Keratinocyte (primary cell): ENCODE measurements around the gene PANX2. TPM values are rescaled to one million over a fixed set of nuclear protein-coding genes. Genes with fewer than 3 reads are reported as not detected.

Source experiments
- DNase-seq: peaks from one replicate; pipeline ENCODE4 v3.0.0-alpha.2; 2011; ENCODE audit warnings: low read depth, missing footprints, low spot score
- FAIRE-seq: peaks from 2 replicates; lab custom pipeline; 2011; peaks lifted over from hg19 to GRCh38; lab: Jason Lieb, UNC
- H2AFZ ChIP-seq: 2 replicates; pipeline ENCODE4 v1.6.0; 2012; ENCODE audit warnings: low read length, control low read depth, inconsistent platforms; ENCODE audit not compliant: control insufficient read depth
- H3K27ac ChIP-seq: 2 replicates; pipeline ENCODE4 v1.5.1; 2011; ENCODE audit warnings: low read length; ENCODE audit not compliant: control insufficient read depth, insufficient read depth
- H3K27me3 ChIP-seq: 3 replicates; pipeline ENCODE4 v1.6.0; 2011; ENCODE audit warnings: low read length; ENCODE audit not compliant: control insufficient read depth, insufficient read depth; ENCODE audit errors: extremely low read depth
- H3K36me3 ChIP-seq, 2 experiments: 2 replicates in 1 of 2; 3 replicates in 1 of 2; pipeline ENCODE4 v1.5.1; 2011; ENCODE audit warnings: low read length in 2 of 2, mild to moderate bottlenecking in 1 of 2; ENCODE audit not compliant: control insufficient read depth in 2 of 2, insufficient read depth in 2 of 2; ENCODE audit errors: extremely low read depth in 1 of 2
- H3K4me1 ChIP-seq: 3 replicates; pipeline ENCODE4 v1.5.1; 2011; ENCODE audit warnings: low read length; ENCODE audit not compliant: control insufficient read depth, insufficient read depth; ENCODE audit errors: extremely low read depth
- H3K4me2 ChIP-seq: 3 replicates; pipeline ENCODE4 v1.6.0; 2011; ENCODE audit warnings: low read depth, low read length; ENCODE audit not compliant: control insufficient read depth, insufficient read depth; ENCODE audit errors: extremely low read depth
- H3K4me3 ChIP-seq, 3 experiments: fragments of 200-600 bp in 1 of 3; sonication (generic) in 1 of 3; 2 replicates in 2 of 3; 3 replicates in 1 of 3; pipeline ENCODE4 v1.5.1; 2011 to 2016; ENCODE audit warnings: low read length in 3 of 3, mild to moderate bottlenecking in 3 of 3, control low read depth in 2 of 3, inconsistent platforms in 1 of 3, low read depth in 1 of 3, mixed read lengths in 1 of 3, mixed run types in 1 of 3, moderate library complexity in 1 of 3; ENCODE audit not compliant: control insufficient read depth in 2 of 3, insufficient read depth in 2 of 3; ENCODE audit errors: extremely low read depth in 1 of 3
- H3K79me2 ChIP-seq: 2 replicates; pipeline ENCODE4 v1.6.0; 2012; ENCODE audit warnings: low read length; ENCODE audit not compliant: control insufficient read depth, insufficient read depth
- H3K9ac ChIP-seq: 3 replicates; pipeline ENCODE4 v1.6.0; 2011; ENCODE audit warnings: low read length; ENCODE audit not compliant: control insufficient read depth, insufficient read depth; ENCODE audit errors: extremely low read depth
- H3K9me1 ChIP-seq: 3 replicates; pipeline ENCODE4 v1.6.0; 2011; ENCODE audit warnings: low read length; ENCODE audit not compliant: control insufficient read depth, insufficient read depth; ENCODE audit errors: extremely low read depth
- H3K9me3 ChIP-seq: 2 replicates; pipeline ENCODE4 v1.5.1; 2012; ENCODE audit warnings: low read depth, low read length; ENCODE audit not compliant: control insufficient read depth
- H4K20me1 ChIP-seq: 3 replicates; pipeline ENCODE4 v1.6.0; 2011; ENCODE audit warnings: low read length; ENCODE audit not compliant: control insufficient read depth, insufficient read depth; ENCODE audit errors: extremely low read depth
- EZH2 ChIP-seq: IDR thresholded peaks from one replicate; pipeline ENCODE4 v1.6.1; 2012; ENCODE audit warnings: inconsistent platforms, mild to moderate bottlenecking, low read length, moderate library complexity
- dilution Hi-C: fragments of 300-500 bp; cut with MboI; formaldehyde crosslinking; loops from one replicate; pipeline ENCODE4 v1.7.0; 2020; ENCODE audit warnings: low sequenced_read_pairs; ENCODE audit not compliant: extremely low pct_ligation_motif_present
- polyA plus RNA-seq, 5 experiments: library from polyadenylated mRNA; depleted of rRNA in 3 of 5; stranded (reverse) in 3 of 5; stranded (forward) in 1 of 5; unstranded in 1 of 5; fragments of >200 nt; gene quantifications; 1 replicate in 1 of 5; 2 replicates in 3 of 5; 3 replicates in 1 of 5; pipeline versions ENCODE4 v1.2.1 to v1.2.3, GENCODE V29; 2011 to 2012; ENCODE audit warnings: missing spikeins in 2 of 5, low read depth in 1 of 5, low replicate concordance in 1 of 5
- TF ChIP-seq, protein P1 (sequence below), 3 experiments: IDR thresholded peaks in 1 of 3; conservative IDR thresholded peaks in 1 of 3; optimal IDR thresholded peaks in 1 of 3; 2 replicates in 2 of 3; 3 replicates in 1 of 3; pipeline versions ENCODE3 to v1.5.1; 2011; ENCODE audit warnings: low read length in 3 of 3, mild to moderate bottlenecking in 3 of 3, moderate library complexity in 2 of 3, control low read depth in 1 of 3, inconsistent platforms in 1 of 3; ENCODE audit not compliant: insufficient read depth in 2 of 3; ENCODE audit errors: extremely low read depth in 1 of 3

PANX2 gene
- polyA plus RNA-seq, 1 donor (not counting 4 experiments of a cell fraction or from before 2014, with no cell fraction given), result 0.22 TPM

- H3K4me2 ChIP-seq, result no peak overlapping the region
- peaks cover 2% of the 10 kb centered on the region for H3K9me3 ChIP-seq
- H2AFZ ChIP-seq, result no peak overlapping the region
- FAIRE-seq, result no peak
- no peaks in the 10 kb centered on the region for H3K9me1 ChIP-seq
- no peak for DNase-seq
- H3K79me2 ChIP-seq, result no peaks in the 10 kb centered on the region
- H3K9ac ChIP-seq, result no peak overlapping the region
- peaks cover 9% of the 10 kb centered on the region for H3K27me3 ChIP-seq
- no peak overlapping the region for H3K4me3 ChIP-seq
- H3K4me1 ChIP-seq, result no peaks in the 10 kb centered on the region
- H4K20me1 ChIP-seq, result no peaks in the 10 kb centered on the region
- TF ChIP-seq EZH2, result no peak
- TF ChIP-seq, protein P1, sequence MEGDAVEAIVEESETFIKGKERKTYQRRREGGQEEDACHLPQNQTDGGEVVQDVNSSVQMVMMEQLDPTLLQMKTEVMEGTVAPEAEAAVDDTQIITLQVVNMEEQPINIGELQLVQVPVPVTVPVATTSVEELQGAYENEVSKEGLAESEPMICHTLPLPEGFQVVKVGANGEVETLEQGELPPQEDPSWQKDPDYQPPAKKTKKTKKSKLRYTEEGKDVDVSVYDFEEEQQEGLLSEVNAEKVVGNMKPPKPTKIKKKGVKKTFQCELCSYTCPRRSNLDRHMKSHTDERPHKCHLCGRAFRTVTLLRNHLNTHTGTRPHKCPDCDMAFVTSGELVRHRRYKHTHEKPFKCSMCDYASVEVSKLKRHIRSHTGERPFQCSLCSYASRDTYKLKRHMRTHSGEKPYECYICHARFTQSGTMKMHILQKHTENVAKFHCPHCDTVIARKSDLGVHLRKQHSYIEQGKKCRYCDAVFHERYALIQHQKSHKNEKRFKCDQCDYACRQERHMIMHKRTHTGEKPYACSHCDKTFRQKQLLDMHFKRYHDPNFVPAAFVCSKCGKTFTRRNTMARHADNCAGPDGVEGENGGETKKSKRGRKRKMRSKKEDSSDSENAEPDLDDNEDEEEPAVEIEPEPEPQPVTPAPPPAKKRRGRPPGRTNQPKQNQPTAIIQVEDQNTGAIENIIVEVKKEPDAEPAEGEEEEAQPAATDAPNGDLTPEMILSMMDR (optimal IDR thresholded peaks at IDR 0.05 in 1 of 3, IDR thresholded peaks at IDR 0.05 in 1 of 3, conservative IDR thresholded peaks at IDR 0.05 in 1 of 3; ENCODE audit: extremely low read depth in 1 of 3, insufficient read depth in 2 of 3, low read length in 3 of 3), result no peak
- dilution Hi-C loops, result no loop called here
- H3K27ac ChIP-seq, result no peak overlapping the region
- H3K36me3 ChIP-seq, result no peaks in the 10 kb centered on the region
These were observed 41.3 kb upstream of the PANX2 start for GRCh38 chr22:50129121-50129736.

DNA sequence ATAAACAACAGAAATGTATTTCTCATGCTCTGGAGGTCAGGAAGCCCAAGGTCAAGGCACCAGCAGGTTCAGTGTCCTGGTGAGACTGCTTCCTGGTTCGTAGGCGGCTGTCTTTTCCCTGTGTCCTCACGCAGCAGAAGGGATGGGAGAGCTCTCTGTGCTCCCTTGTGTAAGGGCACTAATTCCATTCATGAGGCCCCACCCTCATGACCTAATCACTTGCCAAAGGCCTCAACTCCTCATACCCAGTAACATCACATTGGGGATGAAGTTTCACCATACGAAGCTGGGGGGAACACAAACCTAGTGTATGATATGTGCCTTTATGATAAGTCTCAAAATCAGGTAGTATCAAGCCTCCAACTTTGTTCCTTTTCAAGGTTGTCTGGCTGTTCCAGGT, 38.6 kb upstream of the PANX2 start:
- no peak overlapping the region for H3K9ac ChIP-seq
- no peak for TF ChIP-seq EZH2
- no peak overlapping the region for H3K4me3 ChIP-seq

DNA sequence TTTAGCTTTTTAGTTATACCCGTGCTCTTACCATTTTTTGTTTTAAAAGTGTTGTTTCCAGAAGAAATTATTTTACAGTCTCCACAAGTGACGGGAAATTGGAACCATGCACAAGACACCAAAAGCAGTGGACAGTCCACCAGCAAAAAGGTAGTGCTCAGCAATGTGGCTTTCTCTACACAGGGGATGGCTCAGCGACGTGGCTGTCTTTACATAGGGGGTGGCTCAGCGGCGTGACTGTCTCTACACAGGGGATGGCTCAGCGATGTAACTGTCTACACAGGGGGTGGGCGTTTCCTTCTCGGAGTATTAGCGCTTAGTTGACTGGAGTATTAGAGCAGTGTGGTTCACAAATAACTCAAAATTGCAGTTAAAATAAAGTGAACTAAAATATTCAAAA, 36.0 kb upstream of the PANX2 start:
- Histone ChIP-seq H3K4me1 (no peaks in the 10 kb centered on the region), H3K9me1 (no peaks in the 10 kb centered on the region), H3K36me3 (no peaks in the 10 kb centered on the region), H3K79me2 (no peaks in the 10 kb centered on the region), H3K9me3 (peaks cover 2% of the 10 kb centered on the region), H3K27ac (no peak overlapping the region), H3K4me2 (no peak overlapping the region), H3K27me3 (no peaks in the 10 kb centered on the region), H3K9ac (no peak overlapping the region), H3K4me3 (no peak overlapping the region), H2AFZ (no peak overlapping the region), H4K20me1 (no peaks in the 10 kb centered on the region)
- DNase-seq (no peak), FAIRE-seq (no peak)
- dilution Hi-C loops, result no loop called here
- TF ChIP-seq EZH2, result no peak
- TF ChIP-seq, protein P1 (optimal IDR thresholded peaks at IDR 0.05 in 1 of 3, IDR thresholded peaks at IDR 0.05 in 1 of 3, conservative IDR thresholded peaks at IDR 0.05 in 1 of 3; ENCODE audit: extremely low read depth in 1 of 3, insufficient read depth in 2 of 3, low read length in 3 of 3), result no peak

More for the DNA sequence above, 38.6 kb upstream of the PANX2 start:
- no peaks in the 10 kb centered on the region for H3K27me3 ChIP-seq
- H3K4me1 ChIP-seq, result no peaks in the 10 kb centered on the region
- no peaks in the 10 kb centered on the region for H3K9me1 ChIP-seq
- no peak overlapping the region for H3K27ac ChIP-seq
- H3K4me2 ChIP-seq, result no peak overlapping the region
- no peak overlapping the region for H2AFZ ChIP-seq
- no peak for DNase-seq
- dilution Hi-C loops, result no loop called here
- H3K79me2 ChIP-seq, result no peaks in the 10 kb centered on the region
- no peaks in the 10 kb centered on the region for H4K20me1 ChIP-seq
- H3K9me3 ChIP-seq, result peaks cover 2% of the 10 kb centered on the region
- H3K36me3 ChIP-seq, result no peaks in the 10 kb centered on the region
- no peak for FAIRE-seq
